Endothelial cell (in vitro differentiated cells): ENCODE results near the gene RALGPS1. TPM values are rescaled to one million over a fixed set of nuclear protein-coding genes. Genes with fewer than 3 reads are reported as not detected.

Experiments
- DNase-seq: peaks from one replicate; pipeline ENCODE4 v3.0.0; 2021; ENCODE audit warnings: low spot score
- H3K27ac Mint-ChIP-seq: one replicate; pipeline ENCODE4 v1.8.0; 2021; ENCODE audit warnings: mixed read lengths, inconsistent platforms; ENCODE audit not compliant: unreplicated experiment
- H3K27me3 Mint-ChIP-seq: one replicate; pipeline ENCODE4 v1.8.0; 2021; ENCODE audit warnings: mild to moderate bottlenecking, moderate library complexity, mixed read lengths, inconsistent platforms; ENCODE audit not compliant: unreplicated experiment
- H3K36me3 Mint-ChIP-seq: one replicate; pipeline ENCODE4 v1.8.0; 2021; ENCODE audit warnings: mild to moderate bottlenecking, low read depth, mixed read lengths, inconsistent platforms; ENCODE audit not compliant: unreplicated experiment
- H3K4me1 Mint-ChIP-seq: one replicate; pipeline ENCODE4 v1.8.0; 2021; ENCODE audit warnings: mild to moderate bottlenecking, mixed read lengths, inconsistent platforms; ENCODE audit not compliant: unreplicated experiment
- H3K4me3 Mint-ChIP-seq: one replicate; pipeline ENCODE4 v1.8.0; 2021; ENCODE audit warnings: mild to moderate bottlenecking, mixed read lengths, inconsistent platforms; ENCODE audit not compliant: unreplicated experiment
- H3K9me3 Mint-ChIP-seq: one replicate; pipeline ENCODE4 v1.8.0; 2021; ENCODE audit warnings: mixed read lengths, inconsistent platforms; ENCODE audit not compliant: unreplicated experiment
- total RNA-seq: library from RNA; stranded (reverse); fragmentation: NEBNext Ultra II Directional; extraction: Animal tissue kit (Norgen Biotek cat#: 25700); gene quantifications from one replicate; pipeline ENCODE4 v1.2.1, GENCODE V29; 2021; ENCODE audit not compliant: unreplicated experiment
- TF ChIP-seq, protein P1 (sequence below): fragments of 200-600 bp; sonication (generic); IDR thresholded peaks from one replicate; pipeline ENCODE4 v1.5.0; 2021; ENCODE audit warnings: antibody characterized with exemption; ENCODE audit not compliant: unreplicated experiment

Gene RALGPS1
- total RNA-seq, 1 donor from 2014 or later = 6.4 TPM

DNA sequence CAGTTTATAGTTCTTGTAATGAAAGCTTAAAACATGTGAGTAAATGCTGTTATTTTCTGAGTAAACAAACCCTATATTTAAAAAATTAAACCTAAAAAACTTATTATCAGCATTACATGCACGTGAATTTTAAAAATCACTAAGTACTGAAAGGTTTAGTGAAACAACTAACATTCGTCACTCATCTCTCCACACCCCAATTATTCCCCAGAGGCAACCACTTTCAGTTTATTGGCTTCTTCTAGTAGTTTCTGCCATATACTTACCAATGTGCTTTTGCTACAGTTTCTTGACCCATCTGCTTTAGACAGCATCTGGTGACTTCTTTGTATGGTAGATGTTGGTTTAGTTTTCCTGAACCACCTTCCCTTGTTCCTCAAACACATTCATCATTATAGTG, 149.8 kb downstream of the RALGPS1 start:
- no peak overlapping the region for H3K27ac Mint-ChIP-seq
- no peak for DNase-seq
- no peak overlapping the region for H3K4me3 Mint-ChIP-seq
- peaks cover 7% of the 10 kb centered on the region for H3K4me1 Mint-ChIP-seq
- H3K27me3 Mint-ChIP-seq = no peaks in the 10 kb centered on the region
- no peaks in the 10 kb centered on the region for H3K36me3 Mint-ChIP-seq
- TF ChIP-seq, protein P1, sequence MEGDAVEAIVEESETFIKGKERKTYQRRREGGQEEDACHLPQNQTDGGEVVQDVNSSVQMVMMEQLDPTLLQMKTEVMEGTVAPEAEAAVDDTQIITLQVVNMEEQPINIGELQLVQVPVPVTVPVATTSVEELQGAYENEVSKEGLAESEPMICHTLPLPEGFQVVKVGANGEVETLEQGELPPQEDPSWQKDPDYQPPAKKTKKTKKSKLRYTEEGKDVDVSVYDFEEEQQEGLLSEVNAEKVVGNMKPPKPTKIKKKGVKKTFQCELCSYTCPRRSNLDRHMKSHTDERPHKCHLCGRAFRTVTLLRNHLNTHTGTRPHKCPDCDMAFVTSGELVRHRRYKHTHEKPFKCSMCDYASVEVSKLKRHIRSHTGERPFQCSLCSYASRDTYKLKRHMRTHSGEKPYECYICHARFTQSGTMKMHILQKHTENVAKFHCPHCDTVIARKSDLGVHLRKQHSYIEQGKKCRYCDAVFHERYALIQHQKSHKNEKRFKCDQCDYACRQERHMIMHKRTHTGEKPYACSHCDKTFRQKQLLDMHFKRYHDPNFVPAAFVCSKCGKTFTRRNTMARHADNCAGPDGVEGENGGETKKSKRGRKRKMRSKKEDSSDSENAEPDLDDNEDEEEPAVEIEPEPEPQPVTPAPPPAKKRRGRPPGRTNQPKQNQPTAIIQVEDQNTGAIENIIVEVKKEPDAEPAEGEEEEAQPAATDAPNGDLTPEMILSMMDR = no peak
- H3K9me3 Mint-ChIP-seq = no peaks in the 10 kb centered on the region

- Mint-ChIP-seq H3K4me3 (no peak overlapping the region), H3K9me3 (no peaks in the 10 kb centered on the region), H3K27me3 (no peaks in the 10 kb centered on the region), H3K36me3 (no peaks in the 10 kb centered on the region), H3K27ac (no peak overlapping the region), H3K4me1 (peaks cover 7% of the 10 kb centered on the region)
- TF ChIP-seq, protein P1 = no peak
- DNase-seq = no peak
These were observed 151.0 kb downstream of the RALGPS1 start for GRCh38 chr9:127065592-127065991.

DNA sequence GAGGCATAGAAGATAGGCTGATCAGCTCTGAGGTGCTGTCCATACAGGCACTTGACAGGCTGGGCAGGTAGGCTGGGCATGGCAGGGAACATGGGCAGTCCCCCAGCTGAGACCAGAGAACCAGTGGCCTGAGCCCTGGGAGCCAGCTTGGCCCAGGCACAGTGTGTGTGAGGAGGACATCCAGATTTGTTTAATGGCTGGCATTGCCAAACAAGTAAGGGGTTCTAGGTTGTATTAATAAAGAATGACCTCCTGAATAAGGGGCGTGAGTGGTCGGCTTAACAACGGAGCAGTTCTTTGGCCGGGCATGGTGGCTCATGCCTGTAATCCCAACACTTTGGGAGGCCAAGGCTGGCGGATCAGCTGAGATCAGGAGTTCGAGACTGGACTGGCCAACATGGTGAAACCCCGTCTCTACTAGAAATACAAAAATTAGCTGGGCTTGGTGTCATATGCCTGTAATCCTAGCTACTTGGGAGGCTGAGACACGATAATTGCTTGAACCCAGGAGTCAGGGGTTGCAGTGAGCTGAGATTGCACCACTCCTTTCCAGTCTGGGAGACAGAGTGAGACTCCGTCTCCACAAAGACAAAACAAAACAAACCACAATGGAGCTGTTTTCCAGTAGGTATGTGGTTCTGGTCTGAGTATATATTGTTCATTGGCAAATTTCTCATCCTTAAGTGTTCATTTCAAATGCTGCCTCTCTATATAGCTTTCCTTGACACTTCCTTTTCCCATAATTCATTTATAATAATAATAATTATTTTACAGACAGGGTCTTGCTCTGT, 151.7 kb downstream of the RALGPS1 start:
- Mint-ChIP-seq H3K4me3 (no peak overlapping the region), H3K27ac (no peak overlapping the region), H3K36me3 (no peaks in the 10 kb centered on the region), H3K27me3 (no peaks in the 10 kb centered on the region), H3K4me1 (peaks cover 7% of the 10 kb centered on the region), H3K9me3 (no peaks in the 10 kb centered on the region)
- TF ChIP-seq, protein P1 = no peak
- no peak for DNase-seq

- Mint-ChIP-seq H3K27ac (no peak overlapping the region), H3K9me3 (no peaks in the 10 kb centered on the region), H3K27me3 (no peaks in the 10 kb centered on the region)
These were observed 152.2 kb downstream of the RALGPS1 start for GRCh38 chr9:127066851-127067136.

More at GRCh38 chr9:127066851-127067136, 152.2 kb downstream of the RALGPS1 start:
- no peak for DNase-seq
- H3K4me3 Mint-ChIP-seq = no peak overlapping the region
- peaks cover 3% of the 10 kb centered on the region for H3K36me3 Mint-ChIP-seq
- TF ChIP-seq, protein P1 = no peak
- peaks cover 7% of the 10 kb centered on the region for H3K4me1 Mint-ChIP-seq
